ENCODE measurements around the gene CR1. TPM values are rescaled to one million over a fixed set of nuclear protein-coding genes. Genes with fewer than 3 reads are reported as not detected.
"Not testable (repeated sequence)": the region's sequence is repeated elsewhere in the genome, so short reads cannot be mapped to it uniquely, and the experiment has no call there.

CR1 gene
- total RNA-seq, 4 donors from 2014 or later: 6.7 to 27.6 (median 8.8) TPM

DNA sequence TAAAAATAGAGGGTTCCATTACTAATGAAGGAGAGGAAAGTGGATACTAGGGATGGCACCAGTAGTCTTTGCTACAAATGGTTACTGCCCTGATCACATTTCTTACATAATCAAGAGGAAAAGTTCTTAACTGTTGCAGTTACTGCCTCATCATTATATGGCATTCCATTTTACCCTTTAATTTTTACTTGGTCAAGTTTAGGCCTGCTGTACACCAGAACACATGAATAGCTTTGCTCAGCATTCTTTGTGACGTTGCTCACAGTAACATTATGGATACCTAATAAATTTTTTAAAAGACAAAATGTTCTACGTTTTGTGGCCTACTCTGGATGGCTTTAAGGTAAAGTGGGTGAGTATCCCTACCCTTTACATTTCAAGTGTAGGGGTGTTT, 110.4 kb downstream of the CR1 start:
- no peaks in the 10 kb centered on the region for H3K4me1 ChIP-seq
- H3K27ac ChIP-seq: no peak overlapping the region
- H3K4me3 ChIP-seq: no peak overlapping the region
- WGBS, 2 donors: 82 to 86% methylated on average over 2 of the region's 2 CpGs
- no peaks in the 10 kb centered on the region for H3K9me3 ChIP-seq
- H3K27me3 ChIP-seq: no peaks in the 10 kb centered on the region
- no peak for DNase-seq (ENCODE audit: low spot score in 2 of 2)
- TF ChIP-seq EP300 (IDR thresholded peaks at IDR 0.05) (no peak), POLR2A (IDR thresholded peaks at IDR 0.05) (no peak)
- TF ChIP-seq, protein P1, sequence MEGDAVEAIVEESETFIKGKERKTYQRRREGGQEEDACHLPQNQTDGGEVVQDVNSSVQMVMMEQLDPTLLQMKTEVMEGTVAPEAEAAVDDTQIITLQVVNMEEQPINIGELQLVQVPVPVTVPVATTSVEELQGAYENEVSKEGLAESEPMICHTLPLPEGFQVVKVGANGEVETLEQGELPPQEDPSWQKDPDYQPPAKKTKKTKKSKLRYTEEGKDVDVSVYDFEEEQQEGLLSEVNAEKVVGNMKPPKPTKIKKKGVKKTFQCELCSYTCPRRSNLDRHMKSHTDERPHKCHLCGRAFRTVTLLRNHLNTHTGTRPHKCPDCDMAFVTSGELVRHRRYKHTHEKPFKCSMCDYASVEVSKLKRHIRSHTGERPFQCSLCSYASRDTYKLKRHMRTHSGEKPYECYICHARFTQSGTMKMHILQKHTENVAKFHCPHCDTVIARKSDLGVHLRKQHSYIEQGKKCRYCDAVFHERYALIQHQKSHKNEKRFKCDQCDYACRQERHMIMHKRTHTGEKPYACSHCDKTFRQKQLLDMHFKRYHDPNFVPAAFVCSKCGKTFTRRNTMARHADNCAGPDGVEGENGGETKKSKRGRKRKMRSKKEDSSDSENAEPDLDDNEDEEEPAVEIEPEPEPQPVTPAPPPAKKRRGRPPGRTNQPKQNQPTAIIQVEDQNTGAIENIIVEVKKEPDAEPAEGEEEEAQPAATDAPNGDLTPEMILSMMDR (IDR thresholded peaks at IDR 0.05): no peak
- no peaks in the 10 kb centered on the region for H3K36me3 ChIP-seq

DNA sequence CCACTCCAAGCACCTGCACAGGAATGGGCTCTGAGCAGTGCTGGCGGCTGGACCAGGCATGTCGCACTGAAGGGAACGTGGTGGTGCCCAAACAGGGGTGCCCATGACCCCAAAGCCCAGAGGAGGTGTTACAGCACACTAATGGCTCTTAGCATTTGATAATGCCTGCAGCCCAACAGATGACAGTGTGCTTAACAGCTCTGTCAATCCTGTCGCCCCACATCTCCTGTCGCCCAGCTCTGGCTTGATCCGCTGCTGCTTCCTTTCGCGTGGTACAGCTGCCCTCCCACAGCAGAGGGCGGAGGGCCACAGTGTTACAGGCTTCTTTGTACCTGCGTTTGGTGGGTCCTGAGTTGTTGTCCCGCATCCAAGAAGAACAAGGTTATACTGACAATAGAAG, 116.8 kb downstream of the CR1 start:
- no peaks in the 10 kb centered on the region for H3K9me3 ChIP-seq
- H3K27me3 ChIP-seq: no peaks in the 10 kb centered on the region
- H3K27ac ChIP-seq: no peak overlapping the region
- no peak for TF ChIP-seq EP300 (IDR thresholded peaks at IDR 0.05)
- TF ChIP-seq, protein P1 (IDR thresholded peaks at IDR 0.05): no peak
- TF ChIP-seq POLR2A (IDR thresholded peaks at IDR 0.05): no peak
- H3K36me3 ChIP-seq: peaks cover 0 to 12% (median 0%) of the 10 kb centered on the region in 3 donors
- 83 to 91% methylated on average over 11 of the region's 11 CpGs for WGBS, 2 donors
- no peaks in the 10 kb centered on the region for H3K4me1 ChIP-seq
- no peak overlapping the region for H3K4me3 ChIP-seq
- DNase-seq (ENCODE audit: low spot score in 2 of 2): no peak

DNA sequence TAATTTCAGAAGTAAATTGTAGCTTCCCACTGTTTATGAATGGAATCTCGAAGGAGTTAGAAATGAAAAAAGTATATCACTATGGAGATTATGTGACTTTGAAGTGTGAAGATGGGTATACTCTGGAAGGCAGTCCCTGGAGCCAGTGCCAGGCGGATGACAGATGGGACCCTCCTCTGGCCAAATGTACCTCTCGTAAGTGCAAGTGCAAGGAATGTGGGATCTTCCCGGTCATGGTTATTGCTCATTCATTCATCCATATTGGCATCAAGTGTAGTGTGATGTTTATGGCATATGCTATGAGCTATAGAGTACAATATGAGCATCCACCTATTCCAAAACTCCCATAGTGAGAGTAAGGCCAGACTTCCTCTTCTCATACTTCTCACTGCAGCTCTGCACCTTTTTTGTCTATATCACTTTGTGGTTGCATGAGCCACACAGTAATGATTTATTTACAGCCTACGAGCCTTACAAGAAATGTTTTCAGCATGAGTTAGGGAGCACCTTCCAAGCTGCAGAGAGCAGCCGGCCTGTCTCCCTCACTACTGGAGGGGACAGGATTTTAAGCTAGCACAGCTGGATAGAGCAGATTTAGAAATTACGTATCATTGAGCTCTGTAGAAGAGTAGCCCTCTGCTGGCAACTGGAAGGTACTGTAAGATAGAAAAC, 124.0 kb downstream of the CR1 start:
- Histone ChIP-seq H3K27ac (no peak overlapping the region), H3K36me3 (no peaks in the 10 kb centered on the region), H3K9me3 (no peaks in the 10 kb centered on the region), H3K27me3 (no peaks in the 10 kb centered on the region), H3K4me3 (no peak overlapping the region), H3K4me1 (no peaks in the 10 kb centered on the region)
- TF ChIP-seq, protein P1 (IDR thresholded peaks at IDR 0.05): peak; percentile 54 to 73 (median 62)
- TF ChIP-seq EP300 (IDR thresholded peaks at IDR 0.05) (no peak), POLR2A (IDR thresholded peaks at IDR 0.05) (no peak)
- 56% methylated on average over 7 of the region's 7 CpGs for WGBS, 2 donors
- peak in 1 of 2 donors; percentile 24 for DNase-seq (ENCODE audit: low spot score in 2 of 2)

DNA sequence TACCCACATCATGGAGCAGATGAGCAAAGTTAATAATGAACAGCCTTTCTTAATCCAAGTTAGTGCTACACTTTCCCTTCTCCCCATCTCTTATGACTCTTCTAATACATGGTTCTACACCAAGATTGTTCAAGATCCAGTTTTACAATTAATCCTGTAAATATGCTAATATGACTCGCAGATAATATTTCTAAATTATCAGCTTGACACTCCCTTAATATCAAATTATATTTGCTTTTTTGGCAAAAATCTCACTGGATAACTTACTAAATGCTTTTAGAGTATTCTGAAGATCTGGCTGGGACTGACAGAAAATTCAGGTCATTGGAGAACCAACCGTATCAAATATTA, 124.6 kb downstream of the CR1 start:
- Histone ChIP-seq H3K27me3 (no peaks in the 10 kb centered on the region), H3K9me3 (no peaks in the 10 kb centered on the region), H3K4me3 (no peak overlapping the region), H3K36me3 (no peaks in the 10 kb centered on the region), H3K4me1 (no peaks in the 10 kb centered on the region), H3K27ac (no peak overlapping the region)
- 96% methylated on average over 2 of the region's 2 CpGs for WGBS, 2 donors
- TF ChIP-seq, protein P1 (IDR thresholded peaks at IDR 0.05): no peak
- no peak for TF ChIP-seq EP300 (IDR thresholded peaks at IDR 0.05)
- no peak for TF ChIP-seq POLR2A (IDR thresholded peaks at IDR 0.05)
- DNase-seq (ENCODE audit: low spot score in 2 of 2): no peak

DNA sequence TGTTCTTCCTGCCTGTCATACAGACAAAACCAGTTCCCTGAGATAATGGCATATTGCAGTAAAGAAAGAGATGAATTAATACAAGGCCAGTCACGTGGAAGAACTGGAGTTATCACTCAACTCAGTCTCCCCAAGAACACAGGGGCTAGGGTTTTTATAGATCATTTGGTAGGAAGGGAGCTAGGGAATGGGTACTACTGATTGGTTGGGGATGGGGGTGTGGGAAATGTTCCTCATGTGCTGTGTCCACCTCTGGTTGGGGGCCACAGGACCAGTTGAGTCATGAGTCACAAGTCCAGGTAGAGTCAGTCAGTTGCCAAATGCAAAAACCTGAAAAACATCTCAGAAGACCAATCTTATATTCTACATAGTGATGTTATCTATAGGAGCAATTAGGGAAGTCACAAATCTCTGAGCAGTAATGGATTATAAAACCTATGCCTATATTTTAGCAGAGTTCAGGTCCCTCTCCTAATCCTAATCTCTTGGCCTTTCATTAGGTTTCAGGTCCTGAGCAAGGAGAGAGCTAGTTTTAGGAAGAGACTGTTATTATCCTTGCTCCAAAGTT, 129.6 kb downstream of the CR1 start:
- 75 to 100% methylated on average over 1 of the region's 1 CpG for WGBS, 2 donors
- H3K36me3 ChIP-seq; H3K27ac ChIP-seq; DNase-seq (ENCODE audit: low spot score in 2 of 2); H3K27me3 ChIP-seq; H3K4me3 ChIP-seq; H3K4me1 ChIP-seq; H3K9me3 ChIP-seq: not testable (repeated sequence)
